ENCODE measurements around the gene NCS1.

NCS1 gene

GRCh38 chr9:130175355-130175754 is 3.2 kb downstream of the NCS1 start:
- CTCF ChIA-PET, result no interaction called here
- no peak for TF ChIP-seq CTCF (IDR thresholded peaks at IDR 0.05; ENCODE audit: control extremely low read depth, extremely low read depth, low read depth, missing control alignments)

DNA sequence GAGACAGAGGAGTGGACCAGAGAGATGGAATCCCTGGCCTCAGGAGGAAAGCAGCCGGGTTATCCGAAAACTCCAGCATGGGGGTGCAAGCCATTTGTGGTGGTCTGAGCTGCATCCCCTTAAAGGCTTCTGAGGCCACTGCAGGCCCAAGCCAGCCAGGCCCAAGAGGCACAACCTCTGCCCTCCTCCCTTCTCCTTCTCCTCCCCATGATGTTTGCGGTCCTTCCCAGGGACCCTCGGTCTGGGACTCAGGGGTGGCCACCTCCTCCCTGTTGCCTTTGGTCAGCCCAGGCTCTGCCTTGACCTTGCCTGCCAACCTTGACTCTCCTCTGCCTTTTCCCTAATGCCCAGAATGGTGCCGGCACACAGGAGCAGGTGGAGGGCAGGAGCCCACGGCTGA is 4.6 kb downstream of the NCS1 start:
- POLR2A ChIA-PET, result interaction anchor here (0.7 kb wide), 1 partner anchor 746 kb away, joined by 5 read pairs; no protein-coding TSS in a partner anchor
- CTCF ChIA-PET, result no interaction called here
- DNase-seq (ENCODE audit: extremely low spot score), result no peak
- no peak for TF ChIP-seq CTCF (IDR thresholded peaks at IDR 0.05; ENCODE audit: control extremely low read depth, extremely low read depth, low read depth, missing control alignments)

More at GRCh38 chr9:130175355-130175754, 3.2 kb downstream of the NCS1 start:
- POLR2A ChIA-PET, result no interaction called here
- no peak for DNase-seq (ENCODE audit: extremely low spot score)

DNA sequence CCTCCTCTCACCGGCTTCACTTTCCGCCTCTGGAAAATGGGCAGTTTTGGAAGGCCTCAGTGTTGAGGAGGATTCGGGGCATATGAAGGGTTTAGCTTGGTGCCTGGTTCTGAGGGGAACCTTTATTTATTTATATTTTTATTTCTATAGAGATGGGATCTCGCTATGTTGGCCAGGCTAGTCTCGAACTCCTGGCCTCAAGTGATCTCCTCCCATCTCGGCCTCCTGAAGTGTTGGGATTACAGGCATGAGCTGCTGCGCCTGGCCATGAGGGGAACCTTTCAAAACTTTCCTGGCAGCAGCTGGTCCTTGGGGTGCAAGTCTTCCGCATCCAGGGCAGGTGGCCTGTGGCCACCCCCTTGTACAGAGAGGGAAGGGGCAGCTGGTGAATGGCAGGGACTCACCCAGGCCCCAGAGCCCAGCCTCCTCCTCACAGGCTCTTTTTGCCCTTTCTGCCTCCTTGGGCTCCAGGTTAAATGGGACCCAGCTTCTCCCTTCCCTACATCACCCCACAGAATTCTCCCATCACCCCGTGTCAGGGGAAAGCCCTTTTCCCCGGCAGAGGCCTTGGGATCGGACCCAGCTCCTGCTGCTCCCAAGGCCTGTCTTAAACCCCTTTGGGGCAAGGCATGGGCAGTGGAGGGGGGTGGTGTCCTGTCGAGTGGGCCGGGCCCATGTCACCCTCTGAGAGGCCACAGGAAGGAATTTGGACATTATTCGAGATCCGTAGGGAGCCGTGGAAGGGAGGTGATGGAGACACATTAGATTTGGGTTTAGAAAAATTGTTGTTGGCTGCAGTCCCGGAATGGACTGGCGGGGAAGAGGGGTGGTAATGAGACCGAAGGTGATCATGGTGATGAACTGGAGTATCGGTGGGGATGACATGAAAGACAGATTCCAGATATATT is 5.9 kb downstream of the NCS1 start:
- POLR2A ChIA-PET, result interaction anchor here (0.6 kb wide), 1 partner anchor 242 kb away, joined by 9 read pairs; no protein-coding TSS in a partner anchor
- no peak for TF ChIP-seq CTCF (IDR thresholded peaks at IDR 0.05; ENCODE audit: control extremely low read depth, extremely low read depth, low read depth, missing control alignments)
- CTCF ChIA-PET, result no interaction called here
- DNase-seq (ENCODE audit: extremely low spot score), result no peak

- no peak for TF ChIP-seq CTCF (IDR thresholded peaks at IDR 0.05; ENCODE audit: control extremely low read depth, extremely low read depth, low read depth, missing control alignments)
- ChIA-PET POLR2A (no interaction called here), CTCF (no interaction called here)
- DNase-seq (ENCODE audit: extremely low spot score), result no peak
Observed at GRCh38 chr9:130179331-130179907, 7.2 kb downstream of the NCS1 start.

GRCh38 chr9:130180516-130180915 is 8.3 kb downstream of the NCS1 start:
- CTCF ChIA-PET, result no interaction called here

More at GRCh38 chr9:130180516-130180915, 8.3 kb downstream of the NCS1 start:
- no peak for TF ChIP-seq CTCF (IDR thresholded peaks at IDR 0.05; ENCODE audit: control extremely low read depth, extremely low read depth, low read depth, missing control alignments)
- no peak for DNase-seq (ENCODE audit: extremely low spot score)
- POLR2A ChIA-PET, result no interaction called here

Measured in GM10248 (cell line).